Middle frontal gyrus (tissue), 1 donor: ENCODE data around the gene LRFN2.

Source experiments
- DNase-seq: peaks from one replicate; pipeline ENCODE4 v3.0.0-alpha.2; 2015; ENCODE audit warnings: low spot score; ENCODE audit errors: extremely low spot score

The LRFN2 gene

DNA sequence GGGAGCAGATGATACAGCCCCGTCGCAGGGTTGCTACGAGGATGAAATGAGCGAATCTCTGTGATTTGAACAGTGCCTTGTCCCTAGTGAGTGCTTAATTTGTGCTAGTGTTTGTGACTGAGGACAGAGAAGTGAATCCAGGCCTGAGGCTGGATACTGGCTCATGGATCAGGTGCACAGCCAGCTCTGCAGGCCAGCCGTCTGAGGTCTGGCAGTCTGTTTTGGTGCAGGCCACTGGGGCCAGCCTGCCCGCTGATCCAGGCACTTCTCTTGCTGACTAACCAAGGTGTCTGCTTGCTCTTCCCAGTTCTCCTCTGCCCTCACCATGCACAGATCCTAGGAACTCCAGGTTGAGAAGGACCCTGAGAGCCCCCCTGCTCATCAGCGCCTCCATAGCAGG is 181.0 kb downstream of the LRFN2 start:
- no peak for DNase-seq

DNA sequence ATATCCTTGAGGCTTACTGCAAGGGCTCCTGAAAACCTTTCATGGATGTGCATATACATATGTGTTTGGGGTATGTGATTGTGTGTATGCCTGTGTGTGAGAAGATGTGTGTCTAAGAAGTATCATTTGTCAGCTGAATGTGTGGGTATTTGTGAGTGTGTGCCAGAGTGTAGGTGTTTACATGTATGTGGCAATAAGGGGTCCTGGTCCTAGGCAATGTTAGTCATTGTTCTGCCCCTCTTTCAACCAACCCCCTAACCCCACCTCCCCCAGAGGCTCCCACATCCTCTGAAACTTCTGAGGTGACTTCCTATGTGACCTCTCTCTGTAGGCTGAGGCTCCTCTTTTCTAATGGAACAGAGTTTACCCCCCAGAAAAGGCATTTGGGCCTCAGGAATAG is 186.4 kb downstream of the LRFN2 start:
- DNase-seq: no peak

- no peak for DNase-seq
Observed at GRCh38 chr6:40399888-40400457, 187.2 kb downstream of the LRFN2 start.

- DNase-seq: no peak
Observed at GRCh38 chr6:40398810-40399477, 188.2 kb downstream of the LRFN2 start.

GRCh38 chr6:40398034-40398691 is 189.0 kb downstream of the LRFN2 start:
- DNase-seq: no peak

DNA sequence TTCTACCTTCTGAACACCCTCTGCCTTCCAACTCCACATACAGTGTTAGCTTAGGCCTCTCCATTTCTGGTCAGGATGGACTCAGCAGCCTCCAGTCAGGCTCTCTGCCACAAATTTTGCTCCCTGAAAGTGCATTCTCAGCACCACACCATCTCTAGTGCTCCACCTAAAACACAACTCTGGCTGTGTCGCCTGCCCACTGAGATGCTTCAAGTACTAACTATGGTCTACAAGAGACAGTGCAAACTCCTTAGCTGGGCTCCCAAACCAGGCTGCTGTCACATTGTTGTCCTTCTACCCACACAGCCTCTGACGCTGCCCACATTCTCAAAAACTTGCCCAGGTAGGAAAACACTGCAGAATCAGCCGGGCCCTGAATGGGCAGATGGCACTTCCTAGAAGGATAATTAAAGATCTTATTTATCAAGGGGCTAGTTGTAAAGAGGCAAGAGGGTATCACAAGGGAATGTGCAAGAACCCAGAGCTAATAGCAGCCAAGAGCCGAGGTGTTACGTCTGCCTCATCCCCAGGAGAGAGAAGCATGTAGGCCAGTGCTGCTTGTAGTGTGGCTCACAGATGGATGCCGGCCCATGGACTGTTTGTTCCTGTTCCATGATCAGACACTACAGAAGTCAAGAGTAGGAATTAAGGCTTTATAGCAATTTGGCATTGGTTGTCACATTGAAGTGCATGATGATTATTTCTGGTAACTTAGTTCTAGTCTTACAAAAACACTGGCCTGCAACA is 189.7 kb downstream of the LRFN2 start:
- DNase-seq: no peak

GRCh38 chr6:40395698-40396076 is 191.5 kb downstream of the LRFN2 start:
- DNase-seq: no peak

- no peak for DNase-seq
Observed at GRCh38 chr6:40395066-40395697, 192.0 kb downstream of the LRFN2 start.

GRCh38 chr6:40394381-40394780 is 192.8 kb downstream of the LRFN2 start:
- DNase-seq: no peak

- DNase-seq: no peak
Observed at GRCh38 chr6:40393641-40394040, 193.5 kb downstream of the LRFN2 start.

GRCh38 chr6:40392589-40392988 is 194.6 kb downstream of the LRFN2 start:
- no peak for DNase-seq

GRCh38 chr6:40391851-40392517 is 195.2 kb downstream of the LRFN2 start:
- no peak for DNase-seq

DNA sequence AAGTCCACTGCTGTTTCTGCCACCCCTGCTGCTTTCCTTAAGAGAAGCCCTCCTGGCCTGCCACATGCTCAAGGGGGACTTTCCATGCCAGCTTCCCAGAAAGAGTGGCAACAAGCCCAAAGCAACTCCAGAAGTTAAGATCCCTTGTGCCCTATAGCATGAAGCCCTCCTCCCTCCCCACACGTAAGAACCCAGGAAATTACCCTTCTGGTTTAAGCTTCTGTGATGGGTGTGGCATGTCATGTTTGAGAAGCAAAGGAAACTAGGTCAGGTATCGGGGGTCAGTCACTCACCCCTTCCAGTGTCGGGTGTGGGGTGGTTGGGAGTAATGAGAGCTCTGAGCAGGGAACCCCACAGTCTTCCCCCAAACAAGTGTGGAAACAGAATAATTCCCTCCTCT is 196.1 kb downstream of the LRFN2 start:
- DNase-seq: no peak

- no peak for DNase-seq
Observed at GRCh38 chr6:40390144-40390800, 196.9 kb downstream of the LRFN2 start.

- no peak for DNase-seq
Observed at GRCh38 chr6:40389254-40389653, 197.9 kb downstream of the LRFN2 start.

DNA sequence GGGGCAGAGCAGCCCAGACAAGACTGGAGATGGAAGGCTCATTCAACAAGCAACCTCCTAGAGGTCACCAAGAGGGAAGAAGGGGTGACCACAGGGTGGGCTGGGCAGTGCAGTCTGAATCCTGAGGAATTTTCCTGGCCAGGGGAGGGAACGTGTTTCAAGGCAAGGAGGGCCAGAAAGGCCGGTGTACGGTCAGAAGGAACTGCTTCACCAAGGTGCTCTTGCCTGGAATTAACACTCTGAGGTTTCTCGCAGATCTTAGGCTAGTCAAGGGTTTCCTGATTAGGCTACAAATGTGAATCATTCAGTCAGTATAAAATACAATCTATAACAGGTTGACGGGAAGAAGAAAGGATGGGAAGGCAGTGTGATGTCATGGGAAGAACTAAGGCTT is 199.3 kb downstream of the LRFN2 start:
- no peak for DNase-seq

DNA sequence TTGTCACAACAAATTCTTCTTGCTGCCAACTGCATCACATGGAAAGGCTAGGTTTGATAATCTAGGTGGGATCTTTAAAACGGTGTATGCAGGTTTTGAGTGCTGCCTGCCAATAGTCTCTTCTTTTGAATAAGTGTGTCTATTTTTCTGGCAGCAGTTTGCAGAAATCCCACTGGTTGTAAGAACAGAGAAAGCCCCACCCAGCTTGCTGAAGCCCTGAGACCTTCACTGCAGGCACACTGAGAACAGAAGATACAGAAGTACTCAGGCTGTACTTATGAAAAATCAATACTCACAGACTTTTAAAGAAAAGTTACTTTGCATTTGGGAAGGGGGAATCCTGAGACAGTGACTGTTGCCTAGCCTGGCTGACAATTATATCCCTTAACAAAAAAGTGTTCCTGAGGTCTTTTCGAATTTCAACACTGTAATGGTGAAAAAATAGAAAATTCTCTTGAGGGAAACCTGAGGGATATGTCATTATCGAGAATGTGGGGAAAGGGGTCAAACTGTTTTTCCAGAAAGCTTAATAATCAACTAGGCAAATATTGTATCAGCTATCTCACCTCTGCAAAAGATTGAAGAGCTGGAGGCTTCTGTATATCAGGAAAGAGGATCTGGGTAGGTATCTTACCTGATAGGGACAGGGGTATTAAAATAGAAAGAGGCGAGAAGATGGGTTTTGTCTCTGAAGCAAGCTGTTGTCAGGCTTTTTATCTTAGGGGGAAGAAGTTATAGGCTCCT is 199.9 kb downstream of the LRFN2 start:
- DNase-seq: no peak

DNA sequence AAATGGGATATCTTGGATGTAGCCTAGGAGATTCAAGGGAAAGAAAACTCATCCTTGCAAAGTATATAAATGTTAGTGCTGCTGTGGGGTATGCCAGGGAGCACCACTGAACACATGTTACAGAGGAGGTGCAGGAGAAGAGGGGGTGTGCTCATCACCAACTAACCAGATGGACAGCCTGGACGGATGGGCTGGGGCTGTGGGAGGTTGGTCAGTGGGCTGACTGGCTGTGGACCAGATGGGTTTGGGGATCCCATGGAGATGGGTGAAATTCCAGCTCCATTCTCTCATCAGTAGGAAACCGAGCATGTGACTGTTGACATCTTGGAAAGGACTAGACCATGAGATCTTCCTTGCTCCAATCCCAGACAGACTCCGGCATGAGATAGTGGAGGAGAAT is 201.0 kb downstream of the LRFN2 start:
- no peak for DNase-seq

- DNase-seq: no peak
Observed at GRCh38 chr6:40383348-40384115, 203.6 kb downstream of the LRFN2 start.
